ENCODE results near the gene GNB3.

Gene GNB3

GRCh38 chr12:6824085-6824775 lies 16.5 kb upstream of the GNB3 start:
- DNase-seq = no peak

- DNase-seq = no peak
These were observed 15.8 kb upstream of the GNB3 start for GRCh38 chr12:6824901-6825381.

GRCh38 chr12:6825398-6826124 lies 15.2 kb upstream of the GNB3 start:
- DNase-seq = peak; percentile 64

GRCh38 chr12:6826125-6826733 lies 14.5 kb upstream of the GNB3 start:
- DNase-seq = no peak

GRCh38 chr12:6826734-6827436 lies 13.8 kb upstream of the GNB3 start:
- DNase-seq = no peak

GRCh38 chr12:6827437-6827911 lies 13.3 kb upstream of the GNB3 start:
- peak; percentile 81 for DNase-seq

- DNase-seq = no peak
These were observed 12.5 kb upstream of the GNB3 start, which contains the start of gene P3H3 for GRCh38 chr12:6827982-6828780. Gene P3H3 (plus strand): TSS chr12:6828407. CDS start chr12:6828441, 34 bp downstream.

- DNase-seq = peak; percentile 44
These were observed 11.8 kb upstream of the GNB3 start for GRCh38 chr12:6828781-6829535.

GRCh38 chr12:6829536-6830220 lies 11.0 kb upstream of the GNB3 start:
- DNase-seq = peak; percentile 44

- no peak for DNase-seq
These were observed 10.3 kb upstream of the GNB3 start for GRCh38 chr12:6830286-6830890.

- DNase-seq = no peak
These were observed 9.7 kb upstream of the GNB3 start for GRCh38 chr12:6830999-6831398.

- DNase-seq = no peak
These were observed 9.2 kb upstream of the GNB3 start for GRCh38 chr12:6831450-6831995.

- no peak for DNase-seq
These were observed 8.6 kb upstream of the GNB3 start for GRCh38 chr12:6832125-6832524.

- no peak for DNase-seq
These were observed 7.4 kb upstream of the GNB3 start for GRCh38 chr12:6833189-6833890.

GRCh38 chr12:6834254-6834653 lies 6.5 kb upstream of the GNB3 start:
- DNase-seq = no peak

GRCh38 chr12:6834873-6835272 lies 5.9 kb upstream of the GNB3 start:
- no peak for DNase-seq

GRCh38 chr12:6836851-6837250 lies 3.9 kb upstream of the GNB3 start:
- DNase-seq = no peak

GRCh38 chr12:6837370-6838060 lies 3.2 kb upstream of the GNB3 start:
- no peak for DNase-seq

- DNase-seq = no peak
These were observed 1.9 kb upstream of the GNB3 start for GRCh38 chr12:6838854-6839253.
